CD4-positive, alpha-beta memory T cell (primary cell): ENCODE data around the gene MTHFR. TPM values are rescaled to one million over a fixed set of nuclear protein-coding genes. Genes with fewer than 3 reads are reported as not detected.
A peak's percentile ranks its signal among the peaks of the same experiment; 100 is the strongest.

Source experiments
- CTCF ChIA-PET: fragments of 350-600 bp; sonication (Branson Sonifier 250); formaldehyde crosslinking; loops from one replicate; lab custom pipeline; 2021; ENCODE audit warnings: inconsistent platforms; ENCODE audit not compliant: partially characterized antibody; lab: Charles Lee
- POLR2A ChIA-PET: fragments of 350-600 bp; sonication (Branson Sonifier 250); formaldehyde crosslinking; loops from one replicate; lab custom pipeline; 2021; ENCODE audit not compliant: partially characterized antibody; lab: Charles Lee
- DNase-seq, 5 donors: peaks; one replicate each; pipeline versions ENCODE4 v3.0.0 to v3.0.0-alpha.2; 2020 to 2022; ENCODE audit warnings: mixed read lengths in 1 of 5
- H3K27ac ChIP-seq: one replicate; pipeline ENCODE4 v1.7.0; 2013; ENCODE audit warnings: low read depth, low read length
- H3K27me3 ChIP-seq: 2 replicates; pipeline ENCODE4 v1.7.0; 2013; ENCODE audit warnings: mild to moderate bottlenecking, low read length, moderate library complexity; ENCODE audit not compliant: insufficient read depth
- H3K36me3 ChIP-seq: 2 replicates; pipeline ENCODE4 v1.7.0; 2013; ENCODE audit warnings: mild to moderate bottlenecking, low read length, moderate library complexity; ENCODE audit not compliant: insufficient read depth
- H3K4me1 ChIP-seq: 2 replicates; pipeline ENCODE4 v1.7.0; 2013; ENCODE audit warnings: mild to moderate bottlenecking, low read length, moderate library complexity; ENCODE audit not compliant: insufficient read depth
- H3K4me3 ChIP-seq, 2 donors: one replicate each; pipeline ENCODE4 v1.7.0; 2013; ENCODE audit warnings: low read length in 2 of 2, mild to moderate bottlenecking in 1 of 2
- H3K9me3 ChIP-seq, 2 donors: one replicate each; pipeline ENCODE4 v1.7.0; 2013; ENCODE audit warnings: low read length in 2 of 2, control low read depth in 1 of 2; ENCODE audit not compliant: control insufficient read depth in 1 of 2
- H3K27ac Mint-ChIP-seq, 7 donors: one replicate each; pipeline ENCODE4 v1.8.0; 2020 to 2021; ENCODE audit warnings: mixed read lengths in 7 of 7, mild to moderate bottlenecking in 6 of 7, inconsistent platforms in 3 of 7, moderate library complexity in 3 of 7
- H3K27me3 Mint-ChIP-seq, 2 donors: one replicate each; pipeline ENCODE4 v1.8.0; 2020 to 2021; ENCODE audit warnings: mixed read lengths in 2 of 2
- H3K36me3 Mint-ChIP-seq, 2 donors: one replicate each; pipeline ENCODE4 v1.8.0; 2020 to 2021; ENCODE audit warnings: mixed read lengths in 2 of 2, inconsistent platforms in 1 of 2, mild to moderate bottlenecking in 1 of 2
- H3K4me1 Mint-ChIP-seq, 4 donors: one replicate each; pipeline ENCODE4 v1.8.0; 2020 to 2021; ENCODE audit warnings: mixed read lengths in 4 of 4, mild to moderate bottlenecking in 1 of 4
- H3K4me3 Mint-ChIP-seq, 8 donors: one replicate each; pipeline ENCODE4 v1.8.0; 2020 to 2021; ENCODE audit warnings: mixed read lengths in 8 of 8, mild to moderate bottlenecking in 7 of 8, moderate library complexity in 6 of 8, inconsistent platforms in 3 of 8
- H3K9me3 Mint-ChIP-seq, 8 donors: one replicate each; pipeline ENCODE4 v1.8.0; 2020 to 2021; ENCODE audit warnings: mixed read lengths in 8 of 8, mild to moderate bottlenecking in 5 of 8, inconsistent platforms in 3 of 8, moderate library complexity in 1 of 8
- intact Hi-C: fragments of 100-400 bp; cut with micrococcal nuclease; formaldehyde crosslinking; loops from one replicate; pipeline ENCODE4 v1.15.1; 2023
- polyA plus RNA-seq, 2 donors: library from polyadenylated mRNA; unstranded; fragments of 300-500 nt; fragmentation: Illumina TruSeq; gene quantifications; one replicate each; pipeline ENCODE4 v1.2.3, GENCODE V29; 2021
- total RNA-seq, 2 experiments: library from RNA; stranded (reverse); gene quantifications; one replicate each; pipeline ENCODE4 v1.2.3, GENCODE V29; 2021

The MTHFR gene
- total and polyA plus RNA-seq, 4 experiments from 2014 or later: 2.3 to 54.2 (median 29.8) TPM

GRCh38 chr1:11790880-11791715 lies 14.7 kb downstream of the MTHFR start:
- H3K27me3 ChIP-seq: no peaks in the 10 kb centered on the region
- H3K4me3 ChIP-seq: no peak overlapping the region
- ChIA-PET CTCF (no interaction called here), POLR2A (no interaction called here)
- Mint-ChIP-seq H3K27me3 (no peaks in the 10 kb centered on the region), H3K9me3 (no peaks in the 10 kb centered on the region), H3K27ac (peak overlapping the region in 2 of 7 donors; percentile 11 to 29), H3K4me3 (no peak overlapping the region), H3K4me1 (peaks cover 0 to 4% (median 0%) of the 10 kb centered on the region in 4 donors), H3K36me3 (peaks cover 22 to 42% of the 10 kb centered on the region in 2 donors)
- intact Hi-C loops: no loop called here
- peaks cover 34% of the 10 kb centered on the region for H3K36me3 ChIP-seq
- no peaks in the 10 kb centered on the region for H3K9me3 ChIP-seq
- no peak for DNase-seq
- no peak overlapping the region for H3K27ac ChIP-seq
- H3K4me1 ChIP-seq: no peaks in the 10 kb centered on the region

GRCh38 chr1:11790101-11790879 lies 15.5 kb downstream of the MTHFR start:
- peak overlapping the region in 1 of 8 donors; percentile 36 for H3K4me3 Mint-ChIP-seq
- Histone ChIP-seq H3K4me3 (no peak overlapping the region), H3K27me3 (no peaks in the 10 kb centered on the region), H3K27ac (no peak overlapping the region), H3K36me3 (peaks cover 26% of the 10 kb centered on the region), H3K4me1 (peaks cover 3% of the 10 kb centered on the region), H3K9me3 (no peaks in the 10 kb centered on the region)
- no peaks in the 10 kb centered on the region for H3K9me3 Mint-ChIP-seq
- H3K27ac Mint-ChIP-seq: peak overlapping the region in 2 of 7 donors; percentile 11 to 29
- no peak for DNase-seq
- H3K4me1 Mint-ChIP-seq: peaks cover 0 to 5% (median 3%) of the 10 kb centered on the region in 4 donors
- intact Hi-C loops: no loop called here
- ChIA-PET POLR2A (no interaction called here), CTCF (no interaction called here)
- H3K27me3 Mint-ChIP-seq: no peaks in the 10 kb centered on the region
- H3K36me3 Mint-ChIP-seq: peaks cover 15 to 35% of the 10 kb centered on the region in 2 donors

- Mint-ChIP-seq H3K4me1 (peaks cover 0 to 9% (median 5%) of the 10 kb centered on the region in 4 donors), H3K36me3 (peaks cover 15 to 28% of the 10 kb centered on the region in 2 donors), H3K27ac (no peak overlapping the region), H3K4me3 (no peak overlapping the region), H3K27me3 (no peaks in the 10 kb centered on the region), H3K9me3 (no peaks in the 10 kb centered on the region)
- DNase-seq: no peak
- Histone ChIP-seq H3K4me3 (no peak overlapping the region), H3K27me3 (no peaks in the 10 kb centered on the region), H3K27ac (no peak overlapping the region), H3K9me3 (no peaks in the 10 kb centered on the region), H3K4me1 (peaks cover 12% of the 10 kb centered on the region), H3K36me3 (peaks cover 17% of the 10 kb centered on the region)
- POLR2A ChIA-PET: interaction anchor here (1.4 kb wide), 1 partner anchor 12 kb away, joined by 3 read pairs; no protein-coding TSS in a partner anchor
- CTCF ChIA-PET: interaction anchor here (1.1 kb wide), 1 partner anchor 8 kb away, joined by 3 read pairs; no protein-coding TSS in a partner anchor
- intact Hi-C loops: no loop called here
These were observed 16.4 kb downstream of the MTHFR start for GRCh38 chr1:11789126-11790067.

- POLR2A ChIA-PET: interaction anchor here (1.4 to 1.6 kb wide), 2 partner anchors 13 to 47 kb away, joined by 3 to 4 read pairs; no protein-coding TSS in a partner anchor
These were observed 17.2 kb downstream of the MTHFR start for GRCh38 chr1:11788549-11789053.

GRCh38 chr1:11787804-11788436 lies 17.8 kb downstream of the MTHFR start:
- H3K27me3 Mint-ChIP-seq: no peaks in the 10 kb centered on the region
- no peak overlapping the region for H3K27ac Mint-ChIP-seq
- Histone ChIP-seq H3K4me1 (peaks cover 12% of the 10 kb centered on the region), H3K27ac (no peak overlapping the region), H3K9me3 (no peaks in the 10 kb centered on the region), H3K36me3 (peaks cover 7% of the 10 kb centered on the region), H3K27me3 (no peaks in the 10 kb centered on the region), H3K4me3 (no peak overlapping the region)
- peaks cover 1 to 9% (median 6%) of the 10 kb centered on the region in 4 donors for H3K4me1 Mint-ChIP-seq
- ChIA-PET POLR2A (interaction anchor here (1.6 kb wide), 1 partner anchor 47 kb away, joined by 4 read pairs; no protein-coding TSS in a partner anchor), CTCF (interaction anchor here (1.5 kb wide), 1 partner anchor 19 kb away, joined by 5 read pairs; the partner anchor contains the start of gene CLCN6)
- peaks cover 15 to 25% of the 10 kb centered on the region in 2 donors for H3K36me3 Mint-ChIP-seq
- no peaks in the 10 kb centered on the region for H3K9me3 Mint-ChIP-seq
- no peak for DNase-seq
- intact Hi-C loops: no loop called here
- no peak overlapping the region for H3K4me3 Mint-ChIP-seq

More at GRCh38 chr1:11788549-11789053, 17.2 kb downstream of the MTHFR start:
- H3K36me3 ChIP-seq: peaks cover 9% of the 10 kb centered on the region
- H3K4me1 ChIP-seq: peaks cover 12% of the 10 kb centered on the region
- intact Hi-C loops: no loop called here
- no peak overlapping the region for H3K4me3 ChIP-seq
- CTCF ChIA-PET: interaction anchor here (1.1 to 1.5 kb wide), 2 partner anchors 8 to 18 kb away, joined by 3 to 5 read pairs; partner anchors contain the start of gene CLCN6
- no peaks in the 10 kb centered on the region for H3K27me3 Mint-ChIP-seq
- H3K27ac ChIP-seq: no peak overlapping the region
- no peaks in the 10 kb centered on the region for H3K27me3 ChIP-seq
- no peak overlapping the region for H3K27ac Mint-ChIP-seq
- peaks cover 0 to 9% (median 5%) of the 10 kb centered on the region in 4 donors for H3K4me1 Mint-ChIP-seq
- no peak for DNase-seq
- H3K4me3 Mint-ChIP-seq: no peak overlapping the region
- H3K9me3 ChIP-seq: no peaks in the 10 kb centered on the region
- no peaks in the 10 kb centered on the region for H3K9me3 Mint-ChIP-seq
- H3K36me3 Mint-ChIP-seq: peaks cover 15 to 25% of the 10 kb centered on the region in 2 donors

GRCh38 chr1:11787251-11787803 lies 18.4 kb downstream of the MTHFR start:
- Mint-ChIP-seq H3K27me3 (no peaks in the 10 kb centered on the region), H3K36me3 (peaks cover 15 to 20% of the 10 kb centered on the region in 2 donors), H3K4me3 (no peak overlapping the region), H3K27ac (no peak overlapping the region), H3K9me3 (no peaks in the 10 kb centered on the region), H3K4me1 (peaks cover 2 to 9% (median 7%) of the 10 kb centered on the region in 4 donors)
- peaks cover 2% of the 10 kb centered on the region for H3K36me3 ChIP-seq
- no peaks in the 10 kb centered on the region for H3K27me3 ChIP-seq
- ChIA-PET POLR2A (interaction anchor here (1.6 kb wide), 1 partner anchor 46 kb away, joined by 4 read pairs; no protein-coding TSS in a partner anchor), CTCF (interaction anchor here (1.5 to 2.7 kb wide), 2 partner anchors 19 kb away, joined by 5 to 7 read pairs; partner anchors contain the start of genes CLCN6 and MTHFR)
- intact Hi-C loops: no loop called here
- no peak overlapping the region for H3K4me3 ChIP-seq
- no peak overlapping the region for H3K27ac ChIP-seq
- DNase-seq: no peak
- H3K4me1 ChIP-seq: peaks cover 12% of the 10 kb centered on the region
- no peaks in the 10 kb centered on the region for H3K9me3 ChIP-seq
